Fibroblast of mammary gland (primary cell): ENCODE results near the gene CD63.

ENCODE experiments used
- DNase-seq: peaks from one replicate; pipeline ENCODE4 v3.0.0-alpha.2; 2010; ENCODE audit warnings: low read depth
- H3K4me3 ChIP-seq: 2 replicates; pipeline ENCODE4 v1.5.1; 2011; ENCODE audit warnings: low read depth, mild to moderate bottlenecking, low read length, moderate library complexity; ENCODE audit not compliant: control insufficient read depth
- TF ChIP-seq, protein P1 (sequence below): conservative IDR thresholded peaks from 2 replicates; pipeline ENCODE4 v1.5.1; 2011; ENCODE audit warnings: low read depth, low read length, inconsistent platforms; ENCODE audit not compliant: control insufficient read depth, insufficient read depth

CD63 gene

DNA sequence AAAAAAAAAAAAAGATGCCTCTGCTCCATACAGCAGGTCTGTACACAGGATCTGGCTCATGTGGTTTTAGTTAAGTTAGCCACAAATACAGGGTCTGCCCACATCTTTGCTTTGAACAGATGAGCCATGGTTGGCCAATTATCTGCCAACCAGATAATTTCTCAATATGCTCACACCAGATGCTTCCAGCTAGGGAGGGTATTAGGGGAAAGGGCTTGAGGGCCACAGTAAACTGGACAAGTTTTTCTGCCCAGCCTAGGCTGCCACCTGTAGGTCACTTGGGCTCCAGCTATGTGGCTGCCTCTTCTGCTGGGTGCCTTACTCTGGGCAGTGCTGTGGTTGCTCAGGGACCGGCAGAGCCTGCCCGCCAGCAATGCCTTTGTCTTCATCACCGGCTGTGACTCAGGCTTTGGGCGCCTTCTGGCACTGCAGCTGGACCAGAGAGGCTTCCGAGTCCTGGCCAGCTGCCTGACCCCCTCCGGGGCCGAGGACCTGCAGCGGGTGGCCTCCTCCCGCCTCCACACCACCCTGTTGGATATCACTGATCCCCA lies 7.8 kb downstream of the CD63 start:
- TF ChIP-seq, protein P1, sequence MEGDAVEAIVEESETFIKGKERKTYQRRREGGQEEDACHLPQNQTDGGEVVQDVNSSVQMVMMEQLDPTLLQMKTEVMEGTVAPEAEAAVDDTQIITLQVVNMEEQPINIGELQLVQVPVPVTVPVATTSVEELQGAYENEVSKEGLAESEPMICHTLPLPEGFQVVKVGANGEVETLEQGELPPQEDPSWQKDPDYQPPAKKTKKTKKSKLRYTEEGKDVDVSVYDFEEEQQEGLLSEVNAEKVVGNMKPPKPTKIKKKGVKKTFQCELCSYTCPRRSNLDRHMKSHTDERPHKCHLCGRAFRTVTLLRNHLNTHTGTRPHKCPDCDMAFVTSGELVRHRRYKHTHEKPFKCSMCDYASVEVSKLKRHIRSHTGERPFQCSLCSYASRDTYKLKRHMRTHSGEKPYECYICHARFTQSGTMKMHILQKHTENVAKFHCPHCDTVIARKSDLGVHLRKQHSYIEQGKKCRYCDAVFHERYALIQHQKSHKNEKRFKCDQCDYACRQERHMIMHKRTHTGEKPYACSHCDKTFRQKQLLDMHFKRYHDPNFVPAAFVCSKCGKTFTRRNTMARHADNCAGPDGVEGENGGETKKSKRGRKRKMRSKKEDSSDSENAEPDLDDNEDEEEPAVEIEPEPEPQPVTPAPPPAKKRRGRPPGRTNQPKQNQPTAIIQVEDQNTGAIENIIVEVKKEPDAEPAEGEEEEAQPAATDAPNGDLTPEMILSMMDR, result peak; percentile 66
- DNase-seq, result peak; percentile 98
- H3K4me3 ChIP-seq, result peak overlapping the region; percentile 56

DNA sequence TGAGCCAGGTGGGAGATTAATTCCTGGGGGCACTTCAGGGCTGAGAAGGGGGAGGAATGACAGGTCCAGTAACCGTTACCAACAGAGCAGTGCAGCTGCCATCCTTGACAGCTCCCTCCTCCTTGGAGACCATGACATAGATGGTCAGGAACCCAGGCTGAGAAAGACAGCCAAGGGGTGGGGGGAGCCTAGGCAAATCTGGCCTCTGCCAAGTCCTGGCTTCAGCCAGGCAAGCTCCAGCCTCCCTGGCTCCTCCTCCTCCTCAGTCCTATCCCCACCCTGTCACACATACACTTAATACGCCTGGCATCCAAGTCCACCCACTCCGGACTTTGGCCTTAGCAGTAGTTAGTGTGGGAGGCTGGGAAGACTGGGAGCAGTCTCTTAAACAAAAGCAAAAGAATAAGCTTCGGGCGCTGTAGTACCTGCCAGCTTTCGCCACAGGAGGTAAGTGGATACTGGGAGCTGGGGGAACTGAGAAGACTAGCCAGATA lies 8.7 kb downstream of the CD63 start, which contains the start of gene RDH5:
RDH5 (plus strand) TSS at position 323 of the 494 bp plus-strand sequence. CDS start 792 bp downstream, outside the sequence.
- TF ChIP-seq, protein P1, result no peak
- peak; percentile 96 for DNase-seq

DNA sequence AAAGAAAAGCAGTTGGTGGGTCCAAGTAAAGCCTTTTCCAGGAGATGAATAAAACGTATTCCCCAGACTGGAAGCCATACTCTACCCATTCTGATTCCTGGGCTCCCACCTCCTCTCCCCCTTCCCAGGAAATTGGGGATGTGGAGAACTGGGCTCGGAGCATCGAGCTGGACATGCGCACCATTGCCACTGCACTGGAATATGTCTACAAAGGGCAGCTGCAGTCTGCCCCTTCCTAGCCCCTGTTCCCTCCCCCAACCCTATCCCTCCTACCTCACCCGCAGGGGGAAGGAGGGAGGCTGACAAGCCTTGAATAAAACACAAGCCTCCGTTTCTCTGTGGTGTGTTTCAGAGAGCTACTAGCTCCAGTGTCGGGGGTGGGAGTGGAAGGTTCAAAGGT lies 9.4 kb downstream of the CD63 start:
- no peak for DNase-seq
- TF ChIP-seq, protein P1, result no peak
- H3K4me3 ChIP-seq, result no peak overlapping the region

More for the DNA sequence above, 8.7 kb downstream of the CD63 start, which contains the start of gene RDH5:
- peak within 1 kb of the TSS; percentile 56 for H3K4me3 ChIP-seq

DNA sequence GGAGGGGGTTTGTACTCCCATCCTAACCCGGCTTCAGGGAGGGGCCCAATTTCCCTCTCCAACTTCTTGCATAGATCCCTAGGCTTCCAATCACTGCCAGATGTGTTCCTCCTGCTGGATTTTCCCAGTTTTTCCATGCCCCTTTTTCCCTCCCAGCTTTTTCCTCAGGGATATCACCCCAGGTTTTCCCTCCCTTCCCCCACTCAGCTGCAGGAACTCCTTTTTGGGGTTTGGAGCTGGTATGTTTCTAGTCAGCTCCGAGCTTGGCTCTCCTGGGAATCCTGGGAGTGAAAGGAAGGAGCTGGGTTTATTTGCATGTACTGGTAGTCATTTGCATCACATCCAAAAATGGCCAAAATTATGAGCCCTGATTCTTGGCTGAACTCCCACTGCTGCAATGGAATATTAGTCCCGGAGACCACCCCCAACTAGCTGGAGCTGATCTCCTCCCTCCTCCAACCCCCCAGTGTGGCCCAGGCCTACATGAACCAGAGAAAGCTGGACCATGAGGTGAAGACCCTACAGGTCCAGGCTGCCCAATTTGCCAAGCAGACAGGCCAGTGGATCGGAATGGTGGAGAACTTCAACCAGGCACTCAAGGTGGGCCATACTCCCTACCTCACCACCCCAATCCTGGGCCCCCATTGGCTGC lies 10.1 kb downstream of the CD63 start:
- DNase-seq, result peak; percentile 82
- no peak overlapping the region for H3K4me3 ChIP-seq
- TF ChIP-seq, protein P1, result no peak

DNA sequence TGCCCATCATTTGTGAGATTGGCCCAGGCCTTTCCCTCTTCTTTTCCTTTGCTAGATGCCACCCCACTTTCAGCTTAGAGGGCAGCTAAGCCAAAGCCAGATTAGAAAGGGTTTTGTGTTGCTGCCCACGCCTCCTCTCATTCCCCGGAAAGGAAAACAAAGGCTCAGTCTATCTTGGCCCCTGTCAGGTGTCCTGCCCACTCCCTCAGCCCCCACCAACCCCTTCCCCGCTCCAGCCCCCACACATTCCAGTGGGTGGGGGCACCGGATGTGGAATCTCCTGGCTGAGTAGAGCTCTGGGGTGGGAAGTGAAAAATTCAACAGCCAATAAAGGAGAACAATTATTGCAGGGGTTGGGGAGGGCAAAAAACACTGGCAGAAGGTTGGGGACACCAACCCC lies 10.8 kb downstream of the CD63 start:
- TF ChIP-seq, protein P1, result no peak
- no peak overlapping the region for H3K4me3 ChIP-seq
- no peak for DNase-seq

DNA sequence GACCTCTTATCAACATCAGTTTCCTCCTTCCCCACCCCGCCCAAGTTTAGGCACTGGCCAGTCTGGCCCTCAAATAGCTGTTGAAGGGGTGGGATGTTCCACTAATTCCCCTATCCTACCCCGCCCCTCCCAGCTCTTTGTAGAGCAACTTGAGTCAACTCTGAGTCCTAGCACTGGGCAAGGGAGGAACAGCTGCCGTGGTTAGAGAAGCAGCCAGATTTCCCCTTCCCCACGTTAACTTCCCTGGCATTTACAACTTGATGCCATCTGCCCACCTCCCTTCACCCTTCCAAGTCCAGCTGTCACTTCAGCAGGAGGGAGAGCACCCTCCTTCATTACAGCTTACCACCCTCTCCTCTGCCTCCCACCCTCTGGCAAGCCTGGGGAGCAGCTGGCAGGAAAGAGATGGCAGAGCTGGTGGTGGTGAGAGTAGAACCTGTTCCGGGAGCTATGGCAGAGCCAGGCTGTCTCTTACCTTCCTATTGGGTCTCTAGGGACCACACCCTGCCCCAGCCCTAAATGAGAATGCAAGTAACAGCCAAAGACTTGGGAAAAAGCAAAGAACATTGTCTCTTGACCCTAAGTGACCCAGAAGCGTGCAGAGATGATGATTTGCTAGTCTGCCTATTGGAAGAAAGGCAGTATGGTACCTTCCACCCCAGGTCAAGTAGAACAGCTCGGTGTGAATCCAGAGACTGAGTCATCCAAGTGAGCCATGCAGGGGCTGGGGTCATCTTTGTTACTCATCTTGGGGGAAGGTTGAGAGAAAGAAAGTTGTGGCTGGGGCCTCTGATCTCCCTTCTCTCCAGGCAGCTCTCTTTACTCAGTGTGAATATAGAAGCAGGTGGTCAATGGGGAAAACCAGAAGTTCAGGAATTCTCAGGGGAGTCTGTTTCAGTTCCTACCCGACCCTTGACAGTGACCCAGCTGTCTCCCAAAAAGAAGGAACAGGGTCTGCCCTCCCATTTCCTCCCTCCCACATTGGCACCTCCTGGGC lies 11.5 kb downstream of the CD63 start:
- peak; percentile 94 for DNase-seq
- TF ChIP-seq, protein P1, result no peak
- peak overlapping the region; percentile 73 for H3K4me3 ChIP-seq
